Body of pancreas (tissue), 4 donors: Measurements from ENCODE around the gene CXCL12. TPM values are rescaled to one million over a fixed set of nuclear protein-coding genes. Genes with fewer than 3 reads are reported as not detected.

Source experiments
- ATAC-seq: fragments of 150-250 bp; one replicate; pipeline ENCODE4 v1.9.1; 2016
- DNase-seq, 4 donors: peaks; one replicate each; pipeline ENCODE4 v3.0.0-alpha.2; 2019
- H3K27ac ChIP-seq, 4 donors: fragments of 200-600 bp; sonication (generic); 1 replicate in 3 of 4; 2 replicates in 1 of 4; pipeline versions ENCODE4 v1.5.1 to v1.6.1; 2016 to 2019; ENCODE audit warnings: mild to moderate bottlenecking in 1 of 4, mixed read lengths in 1 of 4, moderate library complexity in 1 of 4
- H3K27me3 ChIP-seq, 2 donors: fragments of 200-600 bp; sonication (generic); one replicate each; pipeline ENCODE4 v1.6.0; 2016; ENCODE audit warnings: mild to moderate bottlenecking in 1 of 2
- H3K36me3 ChIP-seq, 2 donors: fragments of 200-600 bp; sonication (generic); replicated peaks in 1 of 2; 2 replicates each; pipeline ENCODE4 v1.5.1; 2016; ENCODE audit warnings: low read depth in 2 of 2; ENCODE audit not compliant: insufficient read depth in 1 of 2
- H3K4me1 ChIP-seq: fragments of 200-600 bp; sonication (generic); one replicate; pipeline ENCODE4 v1.6.0; 2016
- H3K4me3 ChIP-seq, 2 donors: fragments of 200-600 bp; sonication (generic); 1 replicate in 1 of 2; 2 replicates in 1 of 2; pipeline ENCODE4 v1.5.1; 2016 to 2019
- H3K9me3 ChIP-seq, 3 donors: fragments of 200-600 bp; sonication (generic); 1 replicate in 2 of 3; 2 replicates in 1 of 3; pipeline ENCODE4 v1.5.1; 2016
- CTCF ChIP-seq, 7 experiments: fragments of 450-650 bp in 4 of 7; fragments of 200-600 bp in 3 of 7; sonication (generic) in 3 of 7; IDR thresholded peaks; one replicate each; pipeline ENCODE4 v1.5.1; 2016 to 2019; ENCODE audit warnings: antibody characterized with exemption in 7 of 7
- POLR2A ChIP-seq, 3 donors: fragments of 450-650 bp; IDR thresholded peaks; one replicate each; pipeline ENCODE4 v1.6.1; 2016; ENCODE audit warnings: antibody characterized with exemption in 3 of 3, mild to moderate bottlenecking in 2 of 3
- WGBS, 2 donors: methylation state at CpG; one replicate each; pipeline ENCODE4 v1.1.5; 2017; 5-methylcytosine and 5-hydroxymethylcytosine counted together
- intact Hi-C: fragments of 100-400 bp; cut with DNase I; formaldehyde crosslinking; loops from one replicate; pipeline ENCODE4 v1.15.1; 2023
- total RNA-seq, 2 donors: library from RNA; depleted of rRNA; stranded (reverse); fragments of >200 nt; gene quantifications; one replicate each; pipeline ENCODE4 v1.1.0, GENCODE V29; 2016

Gene CXCL12
- total RNA-seq, 2 donors from 2014 or later = 93.7 to 158 TPM

GRCh38 chr10:44385696-44386441 is 972 bp upstream of the CXCL12 start:
- Histone ChIP-seq H3K36me3 (no peaks in the 10 kb centered on the region), H3K4me1 (peaks cover 54% of the 10 kb centered on the region), H3K27ac (peak overlapping the region; percentile 75 to 84 (median 83)), H3K9me3 (no peaks in the 10 kb centered on the region), H3K4me3 (no peak overlapping the region), H3K27me3 (no peaks in the 10 kb centered on the region)
- intact Hi-C loops = loop anchor here (10.0 kb wide), 1 partner anchor 71 kb away; no protein-coding TSS in a partner anchor
- TF ChIP-seq CTCF (IDR thresholded peaks at IDR 0.05) (no peak), POLR2A (IDR thresholded peaks at IDR 0.05) (no peak)
- ATAC-seq (no peak), DNase-seq (peak in 1 of 4 donors; percentile 46)
- WGBS, 2 donors = 35 to 52% methylated on average over 42 to 48 of the region's 50 CpGs

- Histone ChIP-seq H3K27me3 (no peaks in the 10 kb centered on the region), H3K36me3 (no peaks in the 10 kb centered on the region), H3K4me1 (peaks cover 66% of the 10 kb centered on the region), H3K9me3 (no peaks in the 10 kb centered on the region), H3K27ac (peak overlapping the region; percentile 75 to 84 (median 83)), H3K4me3 (peak overlapping the region; percentile 65 to 68)
- 0% methylated on average over 31 of the region's 48 CpGs; no CpG with 5 or more reads in 1 of the 2 donors for WGBS, 2 donors
- TF ChIP-seq POLR2A (IDR thresholded peaks at IDR 0.05) = no peak
- intact Hi-C loops = loop anchor here (10.0 kb wide), 1 partner anchor 70 kb away; no protein-coding TSS in a partner anchor
- ATAC-seq (peak; percentile 25), DNase-seq (peak in 1 of 4 donors; percentile 38)
Measured at GRCh38 chr10:44384601-44385025, 284 bp downstream of the CXCL12 start.

- intact Hi-C loops = loop anchor here (10.0 kb wide), 1 partner anchor 69 kb away; no protein-coding TSS in a partner anchor
- Histone ChIP-seq H3K36me3 (no peaks in the 10 kb centered on the region), H3K4me1 (peaks cover 63% of the 10 kb centered on the region), H3K27me3 (no peaks in the 10 kb centered on the region), H3K4me3 (peak overlapping the region; percentile 65 to 68), H3K9me3 (no peaks in the 10 kb centered on the region), H3K27ac (peak overlapping the region; percentile 75 to 84 (median 83))
- WGBS, 2 donors = 3 to 12% methylated on average over 11 to 33 of the region's 63 CpGs
- DNase-seq (peak; percentile 51 to 61 (median 54)), ATAC-seq (peak; percentile 53)
- TF ChIP-seq POLR2A (IDR thresholded peaks at IDR 0.05) (peak in 2 of 3 donors; percentile 19 to 22), CTCF (IDR thresholded peaks at IDR 0.05) (no peak)
Measured at GRCh38 chr10:44383749-44384600, 922 bp downstream of the CXCL12 start.

GRCh38 chr10:44382981-44383748 is 1.7 kb downstream of the CXCL12 start:
- DNase-seq (peak in 2 of 4 donors; percentile 1 to 42), ATAC-seq (no peak)
- WGBS, 2 donors = 22 to 34% methylated on average over 10 to 15 of the region's 15 CpGs
- no peaks in the 10 kb centered on the region for H3K27me3 ChIP-seq
- no peaks in the 10 kb centered on the region for H3K36me3 ChIP-seq
- intact Hi-C loops = loop anchor here (10.0 kb wide), 1 partner anchor 68 kb away; no protein-coding TSS in a partner anchor
- no peak for TF ChIP-seq CTCF (IDR thresholded peaks at IDR 0.05)
- no peak for TF ChIP-seq POLR2A (IDR thresholded peaks at IDR 0.05)
- H3K4me1 ChIP-seq = peaks cover 63% of the 10 kb centered on the region
- H3K4me3 ChIP-seq = peak overlapping the region; percentile 65 to 68
- peak overlapping the region; percentile 75 to 84 (median 83) for H3K27ac ChIP-seq
- no peaks in the 10 kb centered on the region for H3K9me3 ChIP-seq
